ENCODE data around the gene CLDND1. TPM values are rescaled to one million over a fixed set of nuclear protein-coding genes. Genes with fewer than 3 reads are reported as not detected.

The CLDND1 gene
- total and polyA plus RNA-seq, 2 experiments from 2014 or later = 59.8 to 92.7 TPM

- no peak for TF ChIP-seq ZNF462 (CRISPR knock-in tag; IDR thresholded peaks at IDR 0.05)
These were observed 9.6 kb upstream of the CLDND1 start (continued) for GRCh38 chr3:98532275-98532637.

DNA sequence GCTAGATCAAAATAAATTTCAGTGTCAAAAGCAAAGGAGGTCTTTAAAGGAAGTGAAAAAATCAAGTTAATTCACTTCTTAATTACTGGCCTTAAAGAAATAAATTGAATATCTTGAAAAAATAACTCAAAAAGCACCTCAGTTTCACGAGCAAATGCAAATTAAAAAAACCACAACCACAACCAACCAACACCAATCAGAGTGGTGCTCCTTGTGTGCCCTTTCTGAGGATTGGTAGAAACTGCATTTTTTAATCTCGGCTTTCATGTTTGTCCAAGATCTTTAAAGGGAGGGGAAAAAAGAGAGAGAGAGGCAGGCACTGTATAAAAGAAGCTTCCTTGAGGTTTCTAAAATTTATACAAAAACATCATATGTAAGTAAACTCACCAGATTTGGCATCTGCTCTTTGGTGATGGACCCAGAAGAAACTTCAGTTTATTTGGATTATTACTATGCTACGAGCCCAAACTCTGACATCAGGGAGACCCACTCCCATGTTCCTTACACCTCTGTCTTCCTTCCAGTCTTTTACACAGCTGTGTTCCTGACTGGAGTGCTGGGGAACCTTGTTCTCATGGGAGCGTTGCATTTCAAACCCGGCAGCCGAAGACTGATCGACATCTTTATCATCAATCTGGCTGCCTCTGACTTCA, 9.0 kb upstream of the CLDND1 start, which contains the start of gene GPR15:
Gene GPR15 (plus strand): TSS at position 357 of the 653 bp plus-strand sequence. CDS start 56 bp downstream, at position 413.
- Mint-ChIP-seq H3K36me3 (ENCODE audit: low read depth) (no peaks in the 10 kb centered on the region), H3K4me1 (peaks cover 3% of the 10 kb centered on the region; the same call in 2 of the 3 replicates), H3K9me3 (no peaks in the 10 kb centered on the region), H3K27me3 (ENCODE audit: insufficient read depth, low read depth, poor library complexity) (peaks cover 2% of the 10 kb centered on the region), H3K4me3 (no peak within 1 kb of the TSS), H3K27ac (no peak within 1 kb of the TSS)
- Histone ChIP-seq H3K27me3 (ENCODE audit: insufficient read depth) (no peaks in the 10 kb centered on the region), H3K79me2 (replicated peaks; ENCODE audit: insufficient read depth) (no peaks in the 10 kb centered on the region), H3K4me3 (no peak within 1 kb of the TSS), H3K27ac (ENCODE audit: low read depth) (no peak within 1 kb of the TSS), H3F3A (replicated peaks; ENCODE audit: low read depth) (no peaks in the 10 kb centered on the region), H3K4me2 (no peak within 1 kb of the TSS), H4K20me1 (replicated peaks; ENCODE audit: insufficient read depth) (no peaks in the 10 kb centered on the region), H2AFZ (peak within 1 kb of the TSS; percentile 52; the same call in 1 of the 2 replicates), H3K9me2 (ENCODE audit: insufficient read depth) (no peaks in the 10 kb centered on the region), H3K4me1 (ENCODE audit: insufficient read depth) (no peaks in the 10 kb centered on the region), H3K36me3 (ENCODE audit: insufficient read depth) (no peaks in the 10 kb centered on the region)
- no peak for DNase-seq (ENCODE audit: low spot score)
- no peak for ATAC-seq
- no peak for TF ChIP-seq ZNF331 (CRISPR knock-in tag; IDR thresholded peaks at IDR 0.05; ENCODE audit: low read depth)
- no peak for TF ChIP-seq EZH2 (IDR thresholded peaks at IDR 0.05; ENCODE audit: low read depth, unreplicated experiment)
- TF ChIP-seq ETS1 (IDR thresholded peaks at IDR 0.05) = no peak
- no peak for TF ChIP-seq EZH2phosphoT487 (IDR thresholded peaks at IDR 0.05; ENCODE audit: unreplicated experiment)
- TF ChIP-seq ZNF114 (CRISPR knock-in tag; IDR thresholded peaks at IDR 0.05) = no peak
- no peak for TF ChIP-seq ZNF462 (CRISPR knock-in tag; IDR thresholded peaks at IDR 0.05)
- TF ChIP-seq STAT1 (IDR thresholded peaks at IDR 0.05; ENCODE audit: unreplicated experiment) = no peak
- no peak for TF ChIP-seq JUNB (IDR thresholded peaks at IDR 0.05; ENCODE audit: unreplicated experiment)

Measured in GM23338 (cell line).